Neural cell (in vitro differentiated cells): Measurements from ENCODE around the gene ALDH1L1. TPM values are rescaled to one million over a fixed set of nuclear protein-coding genes. Genes with fewer than 3 reads are reported as not detected.

ENCODE experiments used
- H2AFZ ChIP-seq: fragments of 200-600, 300-800 bp; sonication (generic), shearing (Covaris generic); 2 replicates; pipeline ENCODE4 v1.6.0; 2014; ENCODE audit warnings: low read depth, mild to moderate bottlenecking, antibody characterized with exemption, low read length, moderate library complexity
- H3F3A ChIP-seq: fragments of 200-600 bp; shearing (Covaris generic); 2 replicates; pipeline ENCODE4 v1.6.1; 2016; ENCODE audit warnings: mild to moderate bottlenecking, moderate library complexity, mixed read lengths, antibody characterized with exemption, low read length; ENCODE audit not compliant: insufficient read depth, poor library complexity, severe bottlenecking
- H3K27ac ChIP-seq: fragments of 200-600, 300-800 bp; sonication (generic), shearing (Covaris generic); 2 replicates; pipeline ENCODE4 v1.5.1; 2014; ENCODE audit warnings: mild to moderate bottlenecking, low read length, moderate library complexity
- H3K27me3 ChIP-seq: fragments of 300-800, 200-600 bp; sonication (generic), shearing (Covaris generic); 2 replicates; pipeline ENCODE4 v1.6.0; 2014; ENCODE audit warnings: mild to moderate bottlenecking, low read depth, low read length, moderate library complexity; ENCODE audit not compliant: insufficient read depth
- H3K36me3 ChIP-seq: fragments of 300-800, 200-600 bp; sonication (generic), shearing (Covaris generic); 2 replicates; pipeline ENCODE4 v1.5.1; 2014; ENCODE audit warnings: mild to moderate bottlenecking, antibody characterized with exemption, low read length, moderate library complexity; ENCODE audit not compliant: insufficient read depth
- H3K4me2 ChIP-seq: fragments of 300-800, 200-600 bp; sonication (generic), shearing (Covaris generic); 2 replicates; pipeline ENCODE4 v1.6.0; 2014; ENCODE audit warnings: mild to moderate bottlenecking, low read length
- H3K4me3 ChIP-seq: fragments of 300-800, 200-600 bp; sonication (generic), shearing (Covaris generic); 2 replicates; pipeline ENCODE4 v1.5.1; 2014; ENCODE audit warnings: mild to moderate bottlenecking, low read length, moderate library complexity
- H3K79me2 ChIP-seq: fragments of 200-600 bp; shearing (Covaris generic); replicated peaks from 2 replicates; pipeline ENCODE4 v1.6.0; 2014; ENCODE audit warnings: mild to moderate bottlenecking, low read length, moderate library complexity; ENCODE audit not compliant: insufficient read depth
- H3K9ac ChIP-seq: fragments of 300-800, 200-600 bp; sonication (generic), shearing (Covaris generic); 2 replicates; pipeline ENCODE4 v1.6.1; 2016; ENCODE audit warnings: mild to moderate bottlenecking, low read length, mixed read lengths
- H3K9me2 ChIP-seq: fragments of 200-600 bp; shearing (Covaris generic); 2 replicates; pipeline ENCODE4 v1.6.1; 2016; ENCODE audit warnings: mild to moderate bottlenecking, low read length, mixed read lengths; ENCODE audit not compliant: insufficient read depth
- H3K9me3 ChIP-seq: fragments of 200-600, 300-800 bp; sonication (generic), shearing (Covaris generic); 2 replicates; pipeline ENCODE4 v1.6.1; 2016; ENCODE audit warnings: mild to moderate bottlenecking, mixed run types, low read length, moderate library complexity, mixed read lengths
- H4K20me1 ChIP-seq: fragments of 200-600 bp; shearing (Covaris generic); 2 replicates; pipeline ENCODE4 v1.6.1; 2016; ENCODE audit warnings: mild to moderate bottlenecking, mixed run types; ENCODE audit not compliant: insufficient read depth
- EP300 ChIP-seq: fragments of 450-650 bp; conservative IDR thresholded peaks from 2 replicates; pipeline ENCODE4 v1.6.1; 2014; ENCODE audit warnings: antibody characterized with exemption, mild to moderate bottlenecking, moderate library complexity; ENCODE audit not compliant: poor library complexity, severe bottlenecking
- EZH2 ChIP-seq: fragments of 200-600, 300-800 bp; shearing (Covaris generic), sonication (generic); IDR thresholded peaks from 2 replicates; pipeline ENCODE4 v1.6.1; 2014; ENCODE audit warnings: antibody characterized with exemption, low read length, borderline replicate concordance, mild to moderate bottlenecking; ENCODE audit not compliant: insufficient read depth, poor library complexity, severe bottlenecking
- MXI1 ChIP-seq: fragments of 450-650 bp; conservative IDR thresholded peaks from 2 replicates; pipeline ENCODE4 v1.6.1; 2014; ENCODE audit warnings: antibody characterized with exemption, mild to moderate bottlenecking; ENCODE audit not compliant: poor library complexity, severe bottlenecking
- POLR2AphosphoS5 ChIP-seq: IDR thresholded peaks from 2 replicates; pipeline ENCODE4 v1.6.1; 2012
- RAD21 ChIP-seq: fragments of 450-650 bp; conservative IDR thresholded peaks from 2 replicates; pipeline ENCODE4 v1.6.1; 2014; ENCODE audit warnings: antibody characterized with exemption, mild to moderate bottlenecking, moderate library complexity
- SMC3 ChIP-seq: fragments of 450-650 bp; conservative IDR thresholded peaks from 2 replicates; pipeline ENCODE4 v1.6.1; 2014; ENCODE audit warnings: antibody characterized with exemption, mild to moderate bottlenecking, moderate library complexity; ENCODE audit not compliant: poor library complexity
- TAF1 ChIP-seq: IDR thresholded peaks from 2 replicates; pipeline ENCODE4 v1.6.1; 2012; ENCODE audit warnings: low read depth
- polyA plus RNA-seq: library from polyadenylated mRNA; depleted of rRNA; stranded (reverse); fragments of >200 nt; gene quantifications from 2 replicates; pipeline ENCODE4 v1.2.3, GENCODE V29; 2014
- TF ChIP-seq, protein P1 (sequence below): IDR thresholded peaks from 2 replicates; pipeline ENCODE4 v1.6.1; 2012; ENCODE audit warnings: borderline replicate concordance
- TF ChIP-seq, protein P2 (sequence below): fragments of 450-650 bp; IDR thresholded peaks from 2 replicates; pipeline ENCODE4 v1.5.1; 2014; ENCODE audit warnings: antibody characterized with exemption, mild to moderate bottlenecking, moderate library complexity; ENCODE audit not compliant: poor library complexity, severe bottlenecking

The ALDH1L1 gene
- polyA plus RNA-seq, 1 donor from 2014 or later = not detected

DNA sequence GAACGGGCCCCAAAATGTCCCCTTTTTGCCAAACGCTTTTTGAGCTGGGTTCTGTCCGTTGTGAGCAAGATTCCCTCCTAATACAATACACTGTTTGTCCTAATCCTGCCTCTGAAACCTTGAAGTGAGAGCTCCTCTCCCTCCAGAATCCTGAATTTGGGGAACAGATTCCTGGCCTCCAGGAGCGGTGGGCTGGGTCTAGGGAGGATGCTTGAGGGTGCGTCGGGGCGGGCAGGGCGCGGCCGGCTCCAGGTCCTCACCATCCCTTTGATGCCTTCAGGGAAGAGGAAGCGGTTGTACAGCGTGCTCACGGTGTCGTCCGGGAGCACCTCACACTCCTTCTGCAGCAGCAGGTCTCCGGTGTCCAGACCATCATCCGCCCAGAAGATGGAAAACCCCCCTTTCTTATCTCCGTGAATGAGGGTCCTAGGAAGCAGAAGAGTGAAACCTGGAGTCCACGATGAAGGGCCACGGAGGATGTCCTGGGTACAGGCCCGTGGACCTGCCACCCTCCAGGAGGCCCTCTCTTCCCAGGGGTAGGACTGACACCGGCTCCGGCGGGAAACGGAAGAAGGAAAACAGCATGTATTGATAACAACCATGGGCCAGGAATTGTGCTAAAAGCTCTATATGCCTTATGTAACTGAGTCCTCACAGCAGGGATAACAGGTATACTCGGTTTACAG is 23.2 kb downstream of the ALDH1L1 start:
- Histone ChIP-seq H3F3A (no peaks in the 10 kb centered on the region), H3K9me3 (no peaks in the 10 kb centered on the region), H3K36me3 (no peaks in the 10 kb centered on the region), H3K9ac (no peak overlapping the region), H3K27ac (no peak overlapping the region), H3K27me3 (no peaks in the 10 kb centered on the region), H2AFZ (no peak overlapping the region), H3K79me2 (no peaks in the 10 kb centered on the region), H3K9me2 (no peaks in the 10 kb centered on the region), H3K4me2 (no peak overlapping the region), H3K4me3 (no peak overlapping the region), H4K20me1 (no peaks in the 10 kb centered on the region)
- TF ChIP-seq RAD21 (no peak), SMC3 (no peak), TAF1 (no peak), EZH2 (no peak), POLR2AphosphoS5 (no peak), EP300 (no peak), MXI1 (no peak)
- TF ChIP-seq, protein P1, sequence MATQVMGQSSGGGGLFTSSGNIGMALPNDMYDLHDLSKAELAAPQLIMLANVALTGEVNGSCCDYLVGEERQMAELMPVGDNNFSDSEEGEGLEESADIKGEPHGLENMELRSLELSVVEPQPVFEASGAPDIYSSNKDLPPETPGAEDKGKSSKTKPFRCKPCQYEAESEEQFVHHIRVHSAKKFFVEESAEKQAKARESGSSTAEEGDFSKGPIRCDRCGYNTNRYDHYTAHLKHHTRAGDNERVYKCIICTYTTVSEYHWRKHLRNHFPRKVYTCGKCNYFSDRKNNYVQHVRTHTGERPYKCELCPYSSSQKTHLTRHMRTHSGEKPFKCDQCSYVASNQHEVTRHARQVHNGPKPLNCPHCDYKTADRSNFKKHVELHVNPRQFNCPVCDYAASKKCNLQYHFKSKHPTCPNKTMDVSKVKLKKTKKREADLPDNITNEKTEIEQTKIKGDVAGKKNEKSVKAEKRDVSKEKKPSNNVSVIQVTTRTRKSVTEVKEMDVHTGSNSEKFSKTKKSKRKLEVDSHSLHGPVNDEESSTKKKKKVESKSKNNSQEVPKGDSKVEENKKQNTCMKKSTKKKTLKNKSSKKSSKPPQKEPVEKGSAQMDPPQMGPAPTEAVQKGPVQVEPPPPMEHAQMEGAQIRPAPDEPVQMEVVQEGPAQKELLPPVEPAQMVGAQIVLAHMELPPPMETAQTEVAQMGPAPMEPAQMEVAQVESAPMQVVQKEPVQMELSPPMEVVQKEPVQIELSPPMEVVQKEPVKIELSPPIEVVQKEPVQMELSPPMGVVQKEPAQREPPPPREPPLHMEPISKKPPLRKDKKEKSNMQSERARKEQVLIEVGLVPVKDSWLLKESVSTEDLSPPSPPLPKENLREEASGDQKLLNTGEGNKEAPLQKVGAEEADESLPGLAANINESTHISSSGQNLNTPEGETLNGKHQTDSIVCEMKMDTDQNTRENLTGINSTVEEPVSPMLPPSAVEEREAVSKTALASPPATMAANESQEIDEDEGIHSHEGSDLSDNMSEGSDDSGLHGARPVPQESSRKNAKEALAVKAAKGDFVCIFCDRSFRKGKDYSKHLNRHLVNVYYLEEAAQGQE = no peak
- TF ChIP-seq, protein P2, sequence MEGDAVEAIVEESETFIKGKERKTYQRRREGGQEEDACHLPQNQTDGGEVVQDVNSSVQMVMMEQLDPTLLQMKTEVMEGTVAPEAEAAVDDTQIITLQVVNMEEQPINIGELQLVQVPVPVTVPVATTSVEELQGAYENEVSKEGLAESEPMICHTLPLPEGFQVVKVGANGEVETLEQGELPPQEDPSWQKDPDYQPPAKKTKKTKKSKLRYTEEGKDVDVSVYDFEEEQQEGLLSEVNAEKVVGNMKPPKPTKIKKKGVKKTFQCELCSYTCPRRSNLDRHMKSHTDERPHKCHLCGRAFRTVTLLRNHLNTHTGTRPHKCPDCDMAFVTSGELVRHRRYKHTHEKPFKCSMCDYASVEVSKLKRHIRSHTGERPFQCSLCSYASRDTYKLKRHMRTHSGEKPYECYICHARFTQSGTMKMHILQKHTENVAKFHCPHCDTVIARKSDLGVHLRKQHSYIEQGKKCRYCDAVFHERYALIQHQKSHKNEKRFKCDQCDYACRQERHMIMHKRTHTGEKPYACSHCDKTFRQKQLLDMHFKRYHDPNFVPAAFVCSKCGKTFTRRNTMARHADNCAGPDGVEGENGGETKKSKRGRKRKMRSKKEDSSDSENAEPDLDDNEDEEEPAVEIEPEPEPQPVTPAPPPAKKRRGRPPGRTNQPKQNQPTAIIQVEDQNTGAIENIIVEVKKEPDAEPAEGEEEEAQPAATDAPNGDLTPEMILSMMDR = no peak

DNA sequence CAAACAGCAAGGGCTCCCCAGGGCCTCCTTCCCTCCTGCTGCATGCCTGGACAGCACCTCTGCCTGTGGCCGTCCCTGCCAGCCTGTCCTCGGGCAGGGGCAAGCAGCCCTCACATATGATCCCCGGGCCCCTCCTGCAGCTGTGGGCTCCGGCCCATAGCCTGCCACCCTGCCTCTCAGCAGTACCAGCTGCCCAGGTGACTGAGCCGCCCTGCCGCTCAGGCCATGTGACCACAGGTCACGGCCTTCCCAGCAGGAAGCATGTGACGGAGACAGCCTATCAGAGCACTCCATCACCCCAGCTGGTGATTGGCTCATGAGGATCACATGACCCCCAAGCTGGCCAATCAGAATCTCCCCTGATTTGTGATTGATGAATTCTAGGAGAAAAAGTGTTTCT is 23.9 kb downstream of the ALDH1L1 start:
- H3K4me3 ChIP-seq = no peak overlapping the region
- H3K36me3 ChIP-seq = no peaks in the 10 kb centered on the region
- no peaks in the 10 kb centered on the region for H3K9me2 ChIP-seq
- H3K79me2 ChIP-seq = no peaks in the 10 kb centered on the region
- no peaks in the 10 kb centered on the region for H3K27me3 ChIP-seq
- no peak overlapping the region for H3K27ac ChIP-seq
- no peaks in the 10 kb centered on the region for H3F3A ChIP-seq
- no peak overlapping the region for H2AFZ ChIP-seq
- H4K20me1 ChIP-seq = no peaks in the 10 kb centered on the region
- H3K9ac ChIP-seq = no peak overlapping the region
- no peak for TF ChIP-seq MXI1
- TF ChIP-seq, protein P2 = no peak
- TF ChIP-seq, protein P1 = no peak
- no peak overlapping the region for H3K4me2 ChIP-seq
- no peaks in the 10 kb centered on the region for H3K9me3 ChIP-seq
